Upper lobe of left lung (tissue), 4 donors: ENCODE measurements around the gene MX2.

ENCODE experiments used
- CTCF ChIP-seq, 6 experiments: fragments of 450-650 bp in 4 of 6; fragments of 200-600 bp in 2 of 6; sonication (generic) in 2 of 6; IDR thresholded peaks; one replicate each; pipeline ENCODE4 v1.5.1; 2016 to 2019; ENCODE audit warnings: antibody characterized with exemption in 6 of 6
- EP300 ChIP-seq, 4 donors: sonication (generic); formaldehyde crosslinking; IDR thresholded peaks; one replicate each; pipeline ENCODE4 v1.5.1; 2017; ENCODE audit warnings: antibody characterized with exemption in 4 of 4, control low read depth in 2 of 4
- POLR2A ChIP-seq, 4 donors: fragments of 450-650 bp; IDR thresholded peaks; one replicate each; pipeline ENCODE4 v1.5.1; 2016 to 2017; ENCODE audit warnings: antibody characterized with exemption in 4 of 4, mild to moderate bottlenecking in 2 of 4
- POLR2AphosphoS5 ChIP-seq, 2 donors: sonication (generic); formaldehyde crosslinking; IDR thresholded peaks; one replicate each; pipeline ENCODE4 v1.5.1; 2017; ENCODE audit warnings: antibody characterized with exemption in 2 of 2

GRCh38 chr21:41458559-41458958, 96.7 kb downstream of the MX2 start:
- no peak for TF ChIP-seq CTCF (IDR thresholded peaks at IDR 0.05)
- TF ChIP-seq POLR2A (IDR thresholded peaks at IDR 0.05), result no peak
- no peak for TF ChIP-seq POLR2AphosphoS5 (IDR thresholded peaks at IDR 0.05)
- no peak for TF ChIP-seq EP300 (IDR thresholded peaks at IDR 0.05)
